Renal cortical epithelial cell (primary cell): ENCODE results near the gene HOXB2. TPM values are rescaled to one million over a fixed set of nuclear protein-coding genes. Genes with fewer than 3 reads are reported as not detected.

Source experiments
- total RNA-seq: library from RNA; depleted of rRNA; stranded (reverse); fragments of >200 nt; gene quantifications from 2 replicates; pipeline ENCODE4 v1.2.3, GENCODE V29; 2014

HOXB2 gene
- total RNA-seq, 1 donor from 2014 or later: 23.7 TPM

Other genes starting within 250 kb of the HOXB2 start
- 11.9 and 15.6 TPM in 2 replicates for gene SKAP1, start 114.9 kb downstream of the HOXB2 start, total RNA-seq
- not detected in 2 replicates for gene HOXB1, start 14.1 kb downstream of the HOXB2 start, total RNA-seq
- gene HOXB4, start 33.2 kb upstream of the HOXB2 start, total RNA-seq: 2.1 and 8.7 TPM in 2 replicates
- 8.0 and 36.2 TPM in 2 replicates for gene HOXB3, start 45.1 kb upstream of the HOXB2 start, total RNA-seq
- 0.35 and 2.4 TPM in 2 replicates for gene HOXB5, start 48.7 kb upstream of the HOXB2 start, total RNA-seq
- gene HOXB6, start 59.9 kb upstream of the HOXB2 start, total RNA-seq: 16.3 and 56.2 TPM in 2 replicates
- 23.2 and 24.0 TPM in 2 replicates for gene HOXB7, start 65.9 kb upstream of the HOXB2 start, total RNA-seq
- 8.3 and 65.8 TPM in 2 replicates for gene HOXB8, start 70.2 kb upstream of the HOXB2 start, total RNA-seq
- 17.5 and 49.2 TPM in 2 replicates for gene HOXB9, start 81.2 kb upstream of the HOXB2 start, total RNA-seq
- not detected in 2 replicates for gene PRAC1, start 177.4 kb upstream of the HOXB2 start, total RNA-seq
- gene PRAC2, start 178.1 kb upstream of the HOXB2 start, total RNA-seq: not detected in 2 replicates
- 0.10 TPM in 1 of 2 replicates, not detected in the other for gene HOXB13, start 183.6 kb upstream of the HOXB2 start, total RNA-seq